ENCODE data around the gene TMEM198. TPM values are rescaled to one million over a fixed set of nuclear protein-coding genes. Genes with fewer than 3 reads are reported as not detected.

The TMEM198 gene
- total and polyA plus RNA-seq, 9 of the 15 experiments (the other 6 are each of a cell fraction or from before 2014, with no cell fraction given): 0.03 to 3.8 (median 1.0) TPM

GRCh38 chr2:219514196-219514761 is 29.5 kb upstream of the TMEM198 start, which contains the start of gene ASIC4 (continued):
- TF ChIP-seq ZBTB2 (IDR thresholded peaks at IDR 0.05) (peak; percentile 83), ZNF699 (CRISPR knock-in tag; IDR thresholded peaks at IDR 0.05; ENCODE audit: insufficient replicate concordance) (no peak), CHD4 (IDR thresholded peaks at IDR 0.05; ENCODE audit: insufficient read depth, insufficient replicate concordance, low read depth, low read length, poor library complexity, severe bottlenecking) (no peak), ZNF445 (CRISPR knock-in tag; IDR thresholded peaks at IDR 0.05; ENCODE audit: low read depth) (no peak), POLR3G (IDR thresholded peaks at IDR 0.05; ENCODE audit: extremely low read depth, insufficient read length, insufficient replicate concordance) (no peak), ZNF830 (CRISPR knock-in tag; IDR thresholded peaks at IDR 0.05) (no peak), ZNF224 (CRISPR knock-in tag; IDR thresholded peaks at IDR 0.05) (no peak), MEF2D (tag; conservative IDR thresholded peaks at IDR 0.05; ENCODE audit: low read depth) (peak; percentile 67), NFRKB (IDR thresholded peaks at IDR 0.05; ENCODE audit: low read depth) (no peak), ZNF717 (CRISPR knock-in tag; IDR thresholded peaks at IDR 0.05) (no peak), ZSCAN32 (CRISPR knock-in tag; IDR thresholded peaks at IDR 0.05) (no peak; the same call in 1 of the 2 replicates), HOXB6 (CRISPR knock-in tag; IDR thresholded peaks at IDR 0.05; ENCODE audit: borderline replicate concordance) (no peak), CBX1 (IDR thresholded peaks at IDR 0.05; ENCODE audit: low read depth) (peak; percentile 26; the same call in 1 of the 2 replicates), NFE2L1 (tag; IDR thresholded peaks at IDR 0.05; ENCODE audit: borderline replicate concordance, low read depth) (no peak), HDAC6 (IDR thresholded peaks at IDR 0.05; ENCODE audit: low read depth, low read length) (no peak), CSDE1 (IDR thresholded peaks at IDR 0.05) (no peak), HSF4 (CRISPR knock-in tag; IDR thresholded peaks at IDR 0.05; ENCODE audit: borderline replicate concordance) (no peak), CHD1 (IDR thresholded peaks at IDR 0.05; ENCODE audit: low read length) (no peak), ZC3H8 (IDR thresholded peaks at IDR 0.05) (no peak), ZNF778 (CRISPR knock-in tag; IDR thresholded peaks at IDR 0.05) (no peak), RAD21 (CRISPR knock-in tag; conservative IDR thresholded peaks at IDR 0.05 in 1 of 2, IDR thresholded peaks at IDR 0.05 in 1 of 2) (peak; percentile 19 to 23; a peak in 2 of 4 replicates), PHF8 (IDR thresholded peaks at IDR 0.05; ENCODE audit: borderline replicate concordance, low read length) (0 out of 2 replicates have a peak, but pooled peaks have one; percentile 14), CEBPB (tag; IDR thresholded peaks at IDR 0.05) (no peak), ZNF609 (CRISPR knock-in tag; IDR thresholded peaks at IDR 0.05; ENCODE audit: borderline replicate concordance) (peak; percentile 79; the same call in 1 of the 2 replicates)

Measured in K562 (cell line).